H9 (cell line): ENCODE results near the gene MBTPS2. TPM values are rescaled to one million over a fixed set of nuclear protein-coding genes. Genes with fewer than 3 reads are reported as not detected.

Experiments used
- DNase-seq: peaks from one replicate; pipeline ENCODE4 v3.0.0-alpha.2; 2017
- H2AFZ ChIP-seq: one replicate; pipeline ENCODE4 v1.6.1; 2013; ENCODE audit warnings: mild to moderate bottlenecking, low read length, control low read depth, moderate library complexity
- H2AK5ac ChIP-seq: 2 replicates; pipeline ENCODE4 v1.6.1; 2013; ENCODE audit warnings: low read length, control low read depth, mixed read lengths; ENCODE audit not compliant: insufficient read length
- H2BK120ac ChIP-seq: one replicate; pipeline ENCODE4 v1.6.1; 2013; ENCODE audit warnings: low read depth, mild to moderate bottlenecking, low read length, control low read depth, inconsistent platforms; ENCODE audit not compliant: poor library complexity, severe bottlenecking
- H2BK12ac ChIP-seq: 2 replicates; pipeline ENCODE4 v1.6.1; 2013; ENCODE audit warnings: low read length, control low read depth, mixed read lengths, low read depth; ENCODE audit not compliant: insufficient read length
- H2BK15ac ChIP-seq: 2 replicates; pipeline ENCODE4 v1.6.1; 2013; ENCODE audit warnings: low read depth, low read length, control low read depth
- H2BK20ac ChIP-seq: one replicate; pipeline ENCODE4 v1.6.1; 2013; ENCODE audit warnings: low read depth, mild to moderate bottlenecking, low read length, control low read depth, inconsistent platforms; ENCODE audit not compliant: poor library complexity, severe bottlenecking
- H2BK5ac ChIP-seq: 2 replicates; pipeline ENCODE4 v1.6.1; 2013; ENCODE audit warnings: low read length, control low read depth, mixed read lengths; ENCODE audit not compliant: insufficient read length
- H3K14ac ChIP-seq: 2 replicates; pipeline ENCODE4 v1.6.1; 2013; ENCODE audit warnings: low read length, control low read depth; ENCODE audit not compliant: insufficient read depth
- H3K18ac ChIP-seq: 2 replicates; pipeline ENCODE4 v1.6.1; 2013; ENCODE audit warnings: low read depth, mild to moderate bottlenecking, mixed read lengths, low read length, control low read depth; ENCODE audit not compliant: insufficient read length
- H3K23ac ChIP-seq: 2 replicates; pipeline ENCODE4 v1.6.1; 2013; ENCODE audit warnings: low read length, control low read depth, mixed read lengths, low read depth; ENCODE audit not compliant: insufficient read length
- H3K23me2 ChIP-seq: 2 replicates; pipeline ENCODE4 v1.6.1; 2013; ENCODE audit warnings: low read depth, mild to moderate bottlenecking, mixed read lengths, low read length, control low read depth; ENCODE audit not compliant: insufficient read length, poor library complexity, severe bottlenecking
- H3K27ac ChIP-seq: 2 replicates; pipeline ENCODE4 v1.5.1; 2013; ENCODE audit warnings: low read length, control low read depth, mixed read lengths, low read depth; ENCODE audit not compliant: insufficient read length
- H3K27me3 ChIP-seq: 2 replicates; pipeline ENCODE4 v1.6.1; 2013; ENCODE audit warnings: low read length, control low read depth, inconsistent platforms; ENCODE audit not compliant: insufficient read depth
- H3K4ac ChIP-seq: 2 replicates; pipeline ENCODE4 v1.6.1; 2013; ENCODE audit warnings: low read depth, mild to moderate bottlenecking, control low read depth, inconsistent platforms, low read length, moderate library complexity
- H3K4me1 ChIP-seq: 2 replicates; pipeline ENCODE4 v1.6.1; 2013; ENCODE audit warnings: low read length, control low read depth, inconsistent platforms; ENCODE audit not compliant: insufficient read depth
- H3K4me2 ChIP-seq: 2 replicates; pipeline ENCODE4 v1.6.1; 2013; ENCODE audit warnings: low read length, control low read depth, mixed read lengths; ENCODE audit not compliant: insufficient read length, insufficient read depth
- H3K56ac ChIP-seq: 2 replicates; pipeline ENCODE4 v1.6.1; 2013; ENCODE audit warnings: low read depth, mild to moderate bottlenecking, mixed read lengths, low read length, control low read depth; ENCODE audit not compliant: insufficient read length
- H3K79me1 ChIP-seq: 2 replicates; pipeline ENCODE4 v1.6.1; 2013; ENCODE audit warnings: low read depth, mild to moderate bottlenecking, moderate library complexity, low read length, control low read depth, inconsistent platforms; ENCODE audit not compliant: insufficient read depth, poor library complexity, severe bottlenecking
- H3K79me2 ChIP-seq: 2 replicates; pipeline ENCODE4 v1.6.1; 2013; ENCODE audit warnings: low read length, control low read depth, inconsistent platforms; ENCODE audit not compliant: insufficient read depth
- H3K9ac ChIP-seq: 2 replicates; pipeline ENCODE4 v1.6.1; 2013; ENCODE audit warnings: low read length, control low read depth, mixed read lengths; ENCODE audit not compliant: insufficient read length; ENCODE audit errors: extremely low read depth
- H3K9me3 ChIP-seq: one replicate; pipeline ENCODE4 v1.6.1; 2013; ENCODE audit warnings: low read depth, low read length, inconsistent platforms; ENCODE audit not compliant: control insufficient read depth
- H3T11ph ChIP-seq: one replicate; pipeline ENCODE4 v1.6.1; 2013; ENCODE audit warnings: mild to moderate bottlenecking, low read length, control low read depth, inconsistent platforms
- H4K20me1 ChIP-seq: one replicate; pipeline ENCODE4 v1.6.1; 2013; ENCODE audit not compliant: control insufficient read depth, insufficient read length, insufficient read depth
- H4K5ac ChIP-seq: 2 replicates; pipeline ENCODE4 v1.6.1; 2013; ENCODE audit warnings: low read depth, mild to moderate bottlenecking, mixed read lengths, low read length, control low read depth; ENCODE audit not compliant: insufficient read length
- H4K8ac ChIP-seq: replicated peaks from 2 replicates; pipeline ENCODE4 v1.6.1; 2013; ENCODE audit warnings: low read length, control low read depth, mixed read lengths, low read depth; ENCODE audit not compliant: insufficient read length
- H4K91ac ChIP-seq: 2 replicates; pipeline ENCODE4 v1.6.1; 2013; ENCODE audit warnings: low read depth, mild to moderate bottlenecking, moderate library complexity, mixed read lengths, low read length, control low read depth; ENCODE audit not compliant: insufficient read length
- H3K27ac Mint-ChIP-seq, 3 experiments: 2 replicates in 2 of 3; 3 replicates in 1 of 3; pipeline ENCODE4 v1.8.0; 2020 to 2021; ENCODE audit warnings: mixed read lengths in 3 of 3, mild to moderate bottlenecking in 1 of 3, moderate library complexity in 1 of 3
- H3K27me3 Mint-ChIP-seq: 2 replicates; pipeline ENCODE4 v1.8.0; 2021; ENCODE audit warnings: low read depth, mild to moderate bottlenecking, moderate library complexity, mixed read lengths
- H3K36me3 Mint-ChIP-seq, 3 experiments: 2 replicates in 2 of 3; 3 replicates in 1 of 3; pipeline ENCODE4 v1.8.0; 2020 to 2021; ENCODE audit warnings: low read depth in 3 of 3, mixed read lengths in 3 of 3; ENCODE audit not compliant: insufficient read depth in 1 of 3
- H3K4me1 Mint-ChIP-seq, 2 experiments: 2 replicates each; pipeline ENCODE4 v1.8.0; 2020; ENCODE audit warnings: mixed read lengths in 2 of 2
- H3K4me3 Mint-ChIP-seq, 2 experiments: 2 replicates in 1 of 2; 3 replicates in 1 of 2; pipeline ENCODE4 v1.8.0; 2020 to 2021; ENCODE audit warnings: mild to moderate bottlenecking in 2 of 2, mixed read lengths in 2 of 2, moderate library complexity in 1 of 2
- H3K9me3 Mint-ChIP-seq, 2 experiments: 2 replicates in 1 of 2; 3 replicates in 1 of 2; pipeline ENCODE4 v1.8.0; 2020; ENCODE audit warnings: mild to moderate bottlenecking in 2 of 2, mixed read lengths in 2 of 2, moderate library complexity in 1 of 2
- CTCF ChIP-seq: fragments of 200-600 bp; sonication (generic); conservative IDR thresholded peaks from 3 replicates; pipeline ENCODE4 v1.8.0; 2021; ENCODE audit warnings: antibody characterized with exemption, mild to moderate bottlenecking
- WGBS: extraction: QIAGEN DNeasy Blood & Tissue Kit; methylation state at CpG from one replicate; pipeline ENCODE4 v1.1.7; 2013; ENCODE audit warnings: missing lambda C conversion rate, low lambda C conversion rate, mixed read lengths; ENCODE audit not compliant: insufficient read length; ENCODE audit errors: extremely low coverage; 5-methylcytosine and 5-hydroxymethylcytosine counted together
- total RNA-seq: library from RNA; stranded (reverse); gene quantifications from 2 replicates; pipeline ENCODE4 v1.2.1, GENCODE V29; 2021

Gene MBTPS2
- total RNA-seq, 1 experiment from 2014 or later = 6.8 TPM

- no peak overlapping the region for H2AK5ac ChIP-seq
- H2BK5ac ChIP-seq = no peak overlapping the region
- H2AFZ ChIP-seq = no peak overlapping the region
- peaks cover 0 to 24% of the 10 kb centered on the region in 2 experiments; a peak in 3 of 5 replicates for H3K9me3 Mint-ChIP-seq
- H3K27ac Mint-ChIP-seq = no peak overlapping the region
- H3K4me2 ChIP-seq = no peak overlapping the region
- H3K18ac ChIP-seq = no peak overlapping the region
- no peak overlapping the region for H3K4me3 Mint-ChIP-seq
- no peak overlapping the region for H3K14ac ChIP-seq
- H3K4me1 Mint-ChIP-seq = peaks cover 20 to 33% of the 10 kb centered on the region in 2 experiments
- no peaks in the 10 kb centered on the region for H3K23me2 ChIP-seq
- no peak overlapping the region for H3K9ac ChIP-seq
- H3K4me1 ChIP-seq = peaks cover 2% of the 10 kb centered on the region; the same call in 1 of the 2 replicates
- H4K8ac ChIP-seq = no peak overlapping the region
- H3K79me1 ChIP-seq = no peaks in the 10 kb centered on the region
- no peak overlapping the region for H3K56ac ChIP-seq
- no peak for TF ChIP-seq CTCF
- H3T11ph ChIP-seq = no peak overlapping the region
- no peak overlapping the region for H4K5ac ChIP-seq
- no CpG with 5 or more reads among the region's 1 CpG for WGBS
- no peak for DNase-seq
- H3K4ac ChIP-seq = no peak overlapping the region
- H3K9me3 ChIP-seq = no peaks in the 10 kb centered on the region
- no peaks in the 10 kb centered on the region for H3K27me3 ChIP-seq
- H3K79me2 ChIP-seq = no peaks in the 10 kb centered on the region
- H2BK15ac ChIP-seq = no peak overlapping the region
- H2BK12ac ChIP-seq = no peak overlapping the region
- H3K27ac ChIP-seq = no peak overlapping the region
- H4K91ac ChIP-seq = no peak overlapping the region
- no peak overlapping the region for H2BK20ac ChIP-seq
- no peaks in the 10 kb centered on the region; a peak in 2 of 7 replicates for H3K36me3 Mint-ChIP-seq
- H4K20me1 ChIP-seq = no peaks in the 10 kb centered on the region
- no peak overlapping the region for H2BK120ac ChIP-seq
- H3K27me3 Mint-ChIP-seq = no peaks in the 10 kb centered on the region
- H3K23ac ChIP-seq = no peak overlapping the region
Observed at GRCh38 chrX:21930986-21931385, 91.6 kb downstream of the MBTPS2 start.
